NCI-H1930 (cell line): ENCODE data around the gene PIH1D1.

Source experiments
- DNase-seq, 2 experiments: peaks; one replicate each; lab custom pipeline; 2025; lab: John Stamatoyannopoulos, UW

Gene PIH1D1

DNA sequence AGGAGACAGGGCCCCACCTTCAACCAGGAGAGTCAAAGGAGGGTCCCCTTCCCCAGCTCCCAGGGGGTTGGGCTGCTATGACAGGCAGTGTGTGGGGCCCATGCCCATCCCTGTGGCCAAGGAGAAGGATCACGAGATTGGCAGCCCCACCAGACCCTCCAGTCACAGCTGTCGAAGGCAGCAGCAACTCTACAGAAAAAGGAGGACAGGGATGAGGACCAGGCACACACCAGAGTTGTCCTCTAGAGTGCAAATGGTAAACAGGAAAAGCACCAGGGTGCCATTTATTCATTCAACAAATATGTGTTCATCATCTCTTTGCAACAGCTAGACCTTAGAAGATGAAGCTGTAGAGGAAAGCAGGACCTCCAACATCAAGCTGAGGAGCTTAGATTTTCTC, 32.4 kb downstream of the PIH1D1 start:
- DNase-seq: no peak

DNA sequence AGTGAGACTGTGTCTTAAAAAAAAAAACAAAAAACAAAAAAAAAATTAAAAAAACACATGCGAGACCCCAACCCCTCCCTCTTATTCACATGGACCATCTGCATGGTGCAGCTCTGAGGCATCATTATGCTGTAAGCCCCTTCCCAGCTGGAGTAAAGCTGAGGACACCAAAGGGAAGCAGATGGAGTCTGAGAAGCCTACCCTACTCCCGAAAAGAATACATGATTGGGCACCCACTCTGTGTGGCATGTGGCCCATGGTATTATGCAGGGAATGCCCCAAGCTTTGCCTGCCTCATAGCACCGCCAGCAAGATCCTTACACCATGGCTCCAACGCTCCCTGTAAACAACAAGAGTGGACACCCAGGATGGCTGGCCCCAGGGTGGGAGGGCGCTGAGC, 33.1 kb downstream of the PIH1D1 start:
- DNase-seq: no peak

- no peak for DNase-seq
Observed at GRCh38 chr19:49417088-49417487, 34.5 kb downstream of the PIH1D1 start.

DNA sequence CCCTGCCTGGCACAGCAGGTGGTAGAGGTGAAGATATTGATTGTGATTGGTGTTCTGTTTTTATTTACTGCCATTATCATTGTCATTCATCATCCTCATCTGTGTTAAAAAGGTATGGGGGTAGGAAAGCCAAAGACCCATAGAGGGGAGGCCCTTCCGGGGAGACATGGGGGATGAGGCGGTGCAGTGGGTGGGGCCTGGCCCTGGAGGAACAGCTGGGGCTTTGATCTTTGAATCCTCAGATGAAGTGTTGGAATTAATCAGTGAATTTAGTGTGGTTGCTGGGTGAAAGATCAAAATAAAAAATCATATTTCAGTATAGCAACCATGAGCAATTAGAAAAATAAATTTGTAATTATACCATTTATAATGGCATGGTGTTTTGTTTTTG, 35.8 kb downstream of the PIH1D1 start:
- DNase-seq: no peak

DNA sequence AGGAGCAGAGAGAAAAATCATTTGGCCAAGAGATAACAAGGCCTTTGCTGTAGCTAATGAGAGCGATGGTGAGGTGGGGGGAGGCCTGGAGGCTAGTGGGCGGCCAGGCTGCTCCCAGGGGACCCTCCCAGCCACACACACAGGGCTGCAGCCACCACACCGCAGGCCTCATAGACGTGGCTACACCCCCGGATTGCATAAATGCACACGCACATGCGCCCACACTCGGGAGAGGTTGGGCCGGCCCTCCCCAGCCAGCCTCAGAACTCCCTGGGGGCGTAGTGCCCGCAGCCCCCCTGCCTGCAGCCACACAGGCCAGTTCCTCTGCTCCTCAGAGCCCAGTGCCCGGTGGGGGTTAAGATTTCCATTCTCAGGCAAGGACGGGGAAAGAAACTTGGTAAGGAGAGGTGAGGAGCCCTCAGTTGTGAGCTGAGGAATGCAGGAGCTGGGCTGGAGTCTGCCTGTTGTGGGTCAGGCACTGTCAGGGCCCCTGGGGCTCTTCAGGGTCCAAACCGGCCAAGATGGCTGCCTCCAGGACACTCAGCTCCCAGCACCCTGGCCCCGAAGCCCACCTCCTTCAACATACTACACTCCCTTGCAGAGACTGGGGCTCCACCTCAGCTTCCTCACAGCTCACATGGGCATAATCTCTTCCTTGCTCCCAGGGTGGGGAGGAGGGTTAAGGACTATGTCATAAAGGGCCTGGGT, 36.4 kb downstream of the PIH1D1 start:
- DNase-seq: no peak

DNA sequence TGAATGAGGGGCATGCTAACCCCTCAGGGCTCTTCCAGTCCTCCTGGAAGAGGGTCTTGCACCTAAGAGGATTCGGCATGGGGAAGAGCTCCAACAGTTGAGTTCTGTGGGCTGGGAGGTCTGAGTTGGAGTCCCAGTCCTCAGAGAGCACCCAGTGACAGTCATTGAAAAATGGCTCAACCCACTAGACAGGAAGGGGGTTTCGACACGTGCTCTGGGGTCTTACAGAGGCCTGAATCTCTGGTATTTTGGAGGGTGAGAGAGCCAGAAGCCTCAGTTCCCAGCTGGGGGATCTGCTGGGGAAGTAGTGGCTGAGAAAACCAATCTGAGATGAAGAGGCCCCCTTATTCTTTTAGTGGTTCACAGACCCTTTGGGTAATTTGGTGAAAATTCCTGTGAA, 37.4 kb downstream of the PIH1D1 start:
- no peak for DNase-seq

GRCh38 chr19:49413348-49413747, 38.3 kb downstream of the PIH1D1 start:
- DNase-seq: no peak

- no peak for DNase-seq
Observed at GRCh38 chr19:49411681-49412326, 39.8 kb downstream of the PIH1D1 start.

GRCh38 chr19:49409441-49410029, 42.1 kb downstream of the PIH1D1 start:
- no peak for DNase-seq

DNA sequence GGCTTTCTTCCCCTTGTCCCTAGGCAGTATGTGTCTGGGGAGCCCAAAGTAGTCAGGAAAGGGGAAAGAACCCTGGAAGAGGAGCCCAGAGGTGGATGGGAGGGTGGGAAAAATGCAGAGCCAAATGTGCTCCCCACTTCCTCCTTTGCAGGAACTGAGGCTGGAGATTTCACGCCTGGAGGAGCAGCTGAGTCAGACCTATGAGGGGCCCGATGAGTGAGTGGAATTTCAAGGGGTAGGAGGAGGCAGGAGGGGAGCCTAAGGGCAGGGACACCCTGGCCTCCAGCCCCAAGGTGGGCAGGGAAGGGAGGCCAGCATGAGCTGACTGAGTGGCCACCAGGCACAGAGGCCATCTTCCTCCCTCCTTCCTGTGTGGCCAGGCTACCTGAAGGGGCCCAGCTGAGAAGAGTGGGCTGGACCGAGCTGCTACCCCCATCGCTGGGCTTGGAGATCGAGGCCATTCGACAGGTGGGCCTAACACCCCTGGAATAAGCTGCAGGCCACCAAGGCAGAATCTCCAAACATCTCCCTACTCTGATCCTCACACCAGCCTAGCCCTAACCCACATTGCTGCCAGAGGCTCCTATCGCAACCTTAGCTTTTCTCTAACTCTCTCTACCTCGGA, 42.7 kb downstream of the PIH1D1 start:
- DNase-seq: no peak

DNA sequence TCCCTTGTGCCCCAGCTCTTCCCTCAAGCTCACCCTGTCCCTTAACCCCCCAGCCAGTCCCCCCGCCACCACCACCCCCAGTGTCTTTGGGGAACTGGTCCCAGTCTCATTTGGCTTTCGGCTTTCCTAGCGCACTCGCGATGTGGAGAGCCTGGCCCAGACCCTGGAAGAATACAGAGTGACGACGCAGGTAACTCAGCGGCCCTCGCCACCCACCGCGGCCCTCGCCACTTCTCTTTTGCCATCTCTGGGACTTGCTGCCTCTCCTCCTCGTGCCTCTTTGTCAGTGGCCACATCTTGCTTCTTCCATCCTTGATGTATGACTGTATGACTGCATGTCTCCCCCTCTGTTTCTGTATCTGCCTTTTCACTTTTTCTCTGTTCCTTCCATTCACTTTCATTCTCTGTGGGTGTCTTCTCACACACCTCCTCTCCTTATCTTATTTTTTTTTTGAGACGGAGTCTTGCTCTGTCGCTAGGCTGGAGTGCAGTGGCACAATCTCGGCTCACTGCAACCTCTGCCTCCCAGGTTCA, 44.1 kb downstream of the PIH1D1 start:
- no peak for DNase-seq

- no peak for DNase-seq
Observed at GRCh38 chr19:49407079-49407478, 44.5 kb downstream of the PIH1D1 start.

GRCh38 chr19:49403404-49404187, 48.0 kb downstream of the PIH1D1 start:
- DNase-seq: peak; percentile 77

DNA sequence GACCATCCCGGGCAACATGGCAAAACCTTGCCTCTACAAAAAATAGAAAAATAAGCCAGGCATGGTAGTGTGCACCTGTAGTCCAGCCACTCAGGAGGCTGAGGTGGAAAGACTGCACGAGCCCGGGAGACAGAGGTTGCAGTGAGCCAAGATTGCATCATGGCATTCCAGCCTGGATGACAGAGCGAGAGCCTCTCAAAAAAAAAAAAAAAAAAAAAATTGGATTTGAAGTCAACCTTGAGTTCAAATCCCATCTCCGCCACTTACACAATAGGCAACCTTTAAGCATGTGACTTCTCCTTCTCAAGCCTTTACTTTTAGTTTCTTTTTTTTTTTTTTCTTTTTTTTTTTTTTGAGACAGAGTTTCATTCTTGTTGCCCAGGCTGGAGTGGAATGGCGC, 51.6 kb downstream of the PIH1D1 start:
- no peak for DNase-seq

DNA sequence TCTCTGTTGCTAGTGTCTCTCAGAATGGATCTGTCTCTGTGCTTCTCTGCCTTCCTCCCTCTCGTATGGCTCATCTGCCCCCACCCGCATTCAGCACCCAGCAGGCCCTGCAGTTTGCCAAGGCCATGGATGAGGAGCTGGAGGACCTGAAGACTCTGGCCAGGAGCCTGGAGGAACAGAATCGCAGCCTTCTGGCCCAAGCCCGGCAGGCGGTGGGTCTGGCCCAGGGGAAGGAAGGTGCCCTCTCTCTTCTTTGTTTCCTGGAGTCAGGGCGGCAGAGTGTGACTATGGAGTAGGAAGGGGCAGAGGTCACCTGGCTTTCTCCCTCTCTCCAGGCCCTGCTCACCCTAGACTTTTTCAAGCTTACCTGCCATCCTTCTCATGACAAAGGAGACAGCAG, 52.7 kb downstream of the PIH1D1 start:
- no peak for DNase-seq

- DNase-seq: no peak
Observed at GRCh38 chr19:49398001-49398615, 53.5 kb downstream of the PIH1D1 start.

- no peak for DNase-seq
Observed at GRCh38 chr19:49396738-49397505, 54.7 kb downstream of the PIH1D1 start.
